ENCODE measurements around the gene HTR2A. TPM values are rescaled to one million over a fixed set of nuclear protein-coding genes. Genes with fewer than 3 reads are reported as not detected.

Gene HTR2A
- not detected in 5 replicates for total RNA-seq (2022; extraction: Qiagen RNA extraction; ENCODE audit: low read depth)

GRCh38 chr13:46896341-46897137 lies at the start of gene HTR2A:
Gene HTR2A (minus strand): TSS chr13:46897053. CDS start chr13:46895906, 1,147 bp downstream.

GRCh38 chr13:46796515-46797474 lies 100.1 kb downstream of the HTR2A start, which contains the start of gene ESD:
Gene ESD (minus strand): TSS chr13:46797161. CDS start chr13:46791413, 5,748 bp downstream.

Other genes starting within 250 kb of the HTR2A start
- gene ESD, start 99.9 kb downstream of the HTR2A start, total RNA-seq (2022; extraction: Qiagen RNA extraction; ENCODE audit: low read depth): 83.9 to 114 TPM (median 87.8 TPM) in 5 replicates